Measurements from ENCODE around the gene ADIG. TPM values are rescaled to one million over a fixed set of nuclear protein-coding genes. Genes with fewer than 3 reads are reported as not detected.
A peak's percentile ranks its signal among the peaks of the same experiment; 100 is the strongest.

Gene ADIG
- total and polyA plus RNA-seq, 2 of the 13 experiments (the other 11 are each of a cell fraction or from before 2014, with no cell fraction given) = 0.15 TPM; not detected in 1

DNA sequence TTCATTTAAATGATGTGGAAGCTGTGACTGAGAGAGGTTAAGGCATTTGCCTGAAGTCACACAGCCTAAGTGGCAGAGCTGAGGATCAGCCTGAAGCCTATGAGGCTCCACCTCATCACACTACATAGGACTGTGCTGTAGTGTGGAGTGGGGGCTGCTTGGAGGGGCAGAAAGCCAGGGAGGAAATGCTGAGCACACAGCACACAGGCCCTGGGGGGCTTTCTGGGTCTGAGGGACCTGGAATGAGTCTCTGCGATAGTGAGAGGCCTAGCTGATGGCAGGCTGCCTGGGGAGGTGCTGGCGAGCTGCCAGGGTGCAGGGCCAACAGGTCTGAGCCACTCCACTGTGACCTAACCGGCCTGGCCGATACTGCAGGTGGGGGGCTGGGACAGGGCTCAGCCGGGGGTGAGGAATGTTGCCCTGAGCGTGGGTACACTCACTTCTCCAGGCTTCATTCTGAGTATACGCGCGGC, 18.4 kb downstream of the ADIG start (continued):
- TF ChIP-seq ZNF292 (CRISPR knock-in tag; IDR thresholded peaks at IDR 0.05; ENCODE audit: borderline replicate concordance, low read depth) (0 out of 2 replicates have a peak, but pooled peaks have one; percentile 45), DPF2 (CRISPR knock-in tag; IDR thresholded peaks at IDR 0.05; ENCODE audit: borderline replicate concordance, low read depth) (no peak), RCOR2 (CRISPR knock-in tag; IDR thresholded peaks at IDR 0.05) (no peak)
- TF ChIP-seq, protein P1, sequence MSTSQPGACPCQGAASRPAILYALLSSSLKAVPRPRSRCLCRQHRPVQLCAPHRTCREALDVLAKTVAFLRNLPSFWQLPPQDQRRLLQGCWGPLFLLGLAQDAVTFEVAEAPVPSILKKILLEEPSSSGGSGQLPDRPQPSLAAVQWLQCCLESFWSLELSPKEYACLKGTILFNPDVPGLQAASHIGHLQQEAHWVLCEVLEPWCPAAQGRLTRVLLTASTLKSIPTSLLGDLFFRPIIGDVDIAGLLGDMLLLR (CRISPR knock-in tag; IDR thresholded peaks at IDR 0.05) = no peak

DNA sequence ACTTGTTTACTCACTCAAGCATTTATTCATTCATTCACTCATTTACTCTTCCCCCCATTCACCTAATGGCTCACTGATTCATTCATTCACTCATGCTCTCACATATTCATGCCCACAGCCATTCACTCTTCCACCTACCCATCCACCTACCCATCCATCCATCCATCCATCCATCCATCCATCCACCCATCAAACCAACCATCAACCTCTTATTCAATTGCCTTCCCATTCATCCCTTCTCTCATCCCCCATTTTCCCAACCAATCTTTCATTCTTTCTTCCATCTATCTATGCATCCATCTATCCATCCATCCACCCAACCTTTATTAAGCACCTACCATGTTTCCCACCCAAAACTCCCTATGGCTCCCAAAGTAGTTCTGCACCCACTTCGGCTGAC, 19.1 kb downstream of the ADIG start:
- in situ Hi-C loops (cut with HindIII; ENCODE audit: extremely low pct_ligation_motif_present, low pct_unique_long_range_greater_than_20kb) (no loop called here), intact Hi-C loops (cut with micrococcal nuclease; ENCODE audit: unreplicated experiment) (no loop called here)
- ChIA-PET CTCF (ENCODE audit: low intra/inter-chr PET ratio, low total read pairs) (no interaction called here), POLR2A (no interaction called here)
- BruUV-seq (replicated peaks) = no TSS peak
- peak overlapping the region; percentile 48 for H3K4me2 ChIP-seq (ENCODE audit: low read depth, low read length)
- H3K9ac ChIP-seq (ENCODE audit: insufficient read depth, low read depth, low read length) = no peak overlapping the region
- no peaks in the 10 kb centered on the region for H3K9me3 ChIP-seq (ENCODE audit: low read length)
- ATAC-seq (no peak), FAIRE-seq (no peak), DNase-seq (ENCODE audit: low spot score) (no peak)
- peaks cover 59% of the 10 kb centered on the region for H3K4me1 ChIP-seq (ENCODE audit: insufficient read depth, low read length)
- WGBS (ENCODE audit: low lambda C conversion rate) = 96% methylated on average over 1 of the region's 1 CpG
- H2AFZ ChIP-seq (ENCODE audit: low read length) = no peak overlapping the region
- no peaks in the 10 kb centered on the region for H3K36me3 ChIP-seq (replicated peaks in 1 of 2; ENCODE audit: control insufficient read depth in 1 of 2, insufficient read depth in 2 of 2, low read length in 2 of 2)
- no peak overlapping the region for H3K27ac ChIP-seq (ENCODE audit: extremely low read length, insufficient read depth, low read length)
- no peaks in the 10 kb centered on the region for H4K20me1 ChIP-seq (ENCODE audit: insufficient read depth, low read length)
- peaks cover 2 to 66% of the 10 kb centered on the region in 2 experiments; a peak in 4 of 5 replicates for H3K27me3 ChIP-seq (ENCODE audit: control insufficient read depth in 1 of 2, insufficient read depth in 2 of 2, low read length in 2 of 2)
- H3K4me3 ChIP-seq (replicated peaks in 1 of 3; ENCODE audit: insufficient read depth in 1 of 3, low read depth in 2 of 3, low read length in 3 of 3) = no peak overlapping the region
- H3K79me2 ChIP-seq (ENCODE audit: insufficient read depth, low read length) = no peaks in the 10 kb centered on the region
- TF ChIP-seq ZNF788 (CRISPR knock-in tag; IDR thresholded peaks at IDR 0.05; ENCODE audit: borderline replicate concordance) (0 out of 2 replicates have a peak, but pooled peaks have one; percentile 8), ZNF460 (CRISPR knock-in tag; IDR thresholded peaks at IDR 0.05; ENCODE audit: borderline replicate concordance) (no peak), ELF4 (CRISPR knock-in tag; IDR thresholded peaks at IDR 0.05; ENCODE audit: borderline replicate concordance) (no peak), ZNF672 (CRISPR knock-in tag; IDR thresholded peaks at IDR 0.05) (0 out of 2 replicates have a peak, but pooled peaks have one; percentile 31), ZNF552 (CRISPR knock-in tag; IDR thresholded peaks at IDR 0.05; ENCODE audit: borderline replicate concordance) (no peak), ZNF432 (CRISPR knock-in tag; IDR thresholded peaks at IDR 0.05; ENCODE audit: borderline replicate concordance) (no peak), ZC3H13 (CRISPR knock-in tag; IDR thresholded peaks at IDR 0.05) (no peak), ZNF879 (CRISPR knock-in tag; IDR thresholded peaks at IDR 0.05) (no peak), JUNB (CRISPR knock-in tag; IDR thresholded peaks at IDR 0.05; ENCODE audit: borderline replicate concordance) (peak; percentile 49; the same call in 1 of the 2 replicates), CHD4 (IDR thresholded peaks at IDR 0.05; ENCODE audit: borderline replicate concordance, low read length) (no peak), SOX6 (IDR thresholded peaks at IDR 0.05) (peak; percentile 72; the same call in 1 of the 2 replicates), SOX6 (CRISPR knock-in tag; IDR thresholded peaks at IDR 0.05) (no peak), BORCS8-MEF2B (CRISPR knock-in tag; IDR thresholded peaks at IDR 0.05) (no peak), IKZF1 (IDR thresholded peaks at IDR 0.05) (peak; percentile 94), FOXA1 (IDR thresholded peaks at IDR 0.05) (peak; percentile 42; the same call in 1 of the 2 replicates), FOXA1 (CRISPR knock-in tag; IDR thresholded peaks at IDR 0.05) (no peak), FOXK2 (IDR thresholded peaks at IDR 0.05) (0 out of 2 replicates have a peak, but pooled peaks have one; percentile 27)
- TF ChIP-seq, protein P2, sequence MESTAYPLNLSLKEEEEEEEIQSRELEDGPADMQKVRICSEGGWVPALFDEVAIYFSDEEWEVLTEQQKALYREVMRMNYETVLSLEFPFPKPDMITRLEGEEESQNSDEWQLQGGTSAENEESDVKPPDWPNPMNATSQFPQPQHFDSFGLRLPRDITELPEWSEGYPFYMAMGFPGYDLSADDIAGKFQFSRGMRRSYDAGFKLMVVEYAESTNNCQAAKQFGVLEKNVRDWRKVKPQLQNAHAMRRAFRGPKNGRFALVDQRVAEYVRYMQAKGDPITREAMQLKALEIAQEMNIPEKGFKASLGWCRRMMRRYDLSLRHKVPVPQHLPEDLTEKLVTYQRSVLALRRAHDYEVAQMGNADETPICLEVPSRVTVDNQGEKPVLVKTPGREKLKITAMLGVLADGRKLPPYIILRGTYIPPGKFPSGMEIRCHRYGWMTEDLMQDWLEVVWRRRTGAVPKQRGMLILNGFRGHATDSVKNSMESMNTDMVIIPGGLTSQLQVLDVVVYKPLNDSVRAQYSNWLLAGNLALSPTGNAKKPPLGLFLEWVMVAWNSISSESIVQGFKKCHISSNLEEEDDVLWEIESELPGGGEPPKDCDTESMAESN (CRISPR knock-in tag; conservative IDR thresholded peaks at IDR 0.05) = no peak
- TF ChIP-seq, protein P3, sequence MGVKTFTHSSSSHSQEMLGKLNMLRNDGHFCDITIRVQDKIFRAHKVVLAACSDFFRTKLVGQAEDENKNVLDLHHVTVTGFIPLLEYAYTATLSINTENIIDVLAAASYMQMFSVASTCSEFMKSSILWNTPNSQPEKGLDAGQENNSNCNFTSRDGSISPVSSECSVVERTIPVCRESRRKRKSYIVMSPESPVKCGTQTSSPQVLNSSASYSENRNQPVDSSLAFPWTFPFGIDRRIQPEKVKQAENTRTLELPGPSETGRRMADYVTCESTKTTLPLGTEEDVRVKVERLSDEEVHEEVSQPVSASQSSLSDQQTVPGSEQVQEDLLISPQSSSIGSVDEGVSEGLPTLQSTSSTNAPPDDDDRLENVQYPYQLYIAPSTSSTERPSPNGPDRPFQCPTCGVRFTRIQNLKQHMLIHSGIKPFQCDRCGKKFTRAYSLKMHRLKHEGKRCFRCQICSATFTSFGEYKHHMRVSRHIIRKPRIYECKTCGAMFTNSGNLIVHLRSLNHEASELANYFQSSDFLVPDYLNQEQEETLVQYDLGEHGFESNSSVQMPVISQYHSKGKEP (CRISPR knock-in tag; IDR thresholded peaks at IDR 0.05) = no peak

All from HepG2 (cell line).